Kidney (tissue), 14 donors: ENCODE measurements around the gene FBN1. TPM values are rescaled to one million over a fixed set of nuclear protein-coding genes. Genes with fewer than 3 reads are reported as not detected.

Experiments
- DNase-seq, 5 donors: peaks; one replicate each; pipeline ENCODE4 v3.0.0-alpha.2; 2013 to 2020
- FAIRE-seq: peaks from 2 replicates; lab custom pipeline; 2012; peaks lifted over from hg19 to GRCh38; lab: Jason Lieb, UNC
- H3K27ac ChIP-seq, 2 donors: one replicate each; pipeline ENCODE4 v1.7.0; 2013; ENCODE audit warnings: low read depth in 2 of 2, low read length in 2 of 2, inconsistent platforms in 1 of 2
- H3K27me3 ChIP-seq: one replicate; pipeline ENCODE4 v1.7.1; 2013; ENCODE audit warnings: low read length, inconsistent platforms; ENCODE audit not compliant: control insufficient read depth, insufficient read depth
- H3K36me3 ChIP-seq, 3 donors: one replicate each; pipeline versions ENCODE4 v1.7.0 to v1.7.1; 2013; ENCODE audit warnings: low read length in 3 of 3, control low read depth in 1 of 3, inconsistent platforms in 1 of 3; ENCODE audit not compliant: insufficient read depth in 3 of 3, control insufficient read depth in 2 of 3
- H3K4me1 ChIP-seq, 3 donors: one replicate each; pipeline versions ENCODE4 v1.7.0 to v1.7.1; 2013; ENCODE audit warnings: low read length in 3 of 3, inconsistent platforms in 1 of 3, low read depth in 1 of 3; ENCODE audit not compliant: control insufficient read depth in 2 of 3, insufficient read depth in 2 of 3
- H3K4me3 ChIP-seq, 3 donors: one replicate each; pipeline versions ENCODE4 v1.7.0 to v1.8.1; 2013; ENCODE audit warnings: low read length in 3 of 3, control low read depth in 1 of 3, inconsistent platforms in 1 of 3
- H3K9ac ChIP-seq, 3 donors: one replicate each; pipeline versions ENCODE4 v1.7.0 to v1.7.1; 2013; ENCODE audit warnings: low read length in 3 of 3, control low read depth in 1 of 3, inconsistent platforms in 1 of 3
- H3K9me3 ChIP-seq, 3 donors: one replicate each; pipeline versions ENCODE4 v1.7.0 to v1.7.1; 2013; ENCODE audit warnings: low read length in 3 of 3, control low read depth in 1 of 3, inconsistent platforms in 1 of 3; ENCODE audit not compliant: control insufficient read depth in 2 of 3, insufficient read depth in 1 of 3
- intact Hi-C: fragments of 100-400 bp; cut with DNase I; formaldehyde crosslinking; loops from one replicate; pipeline ENCODE4 v1.11.1; 2022
- polyA plus RNA-seq: library from polyadenylated mRNA; stranded (reverse); fragments of 350-450 nt; fragmentation: Illumina TruSeq; extraction: RNeasy Lipid Tissue Mini Kit (QIAGEN cat#74804); gene quantifications from one replicate; pipeline ENCODE4 v1.2.3, GENCODE V29; 2014; ENCODE audit warnings: low read depth, low replicate concordance; ENCODE audit not compliant: insufficient read depth
- total RNA-seq: library from RNA; stranded (reverse); fragmentation: NEBNext Ultra II Directional; extraction: Animal tissue kit (Norgen Biotek cat#: 25700); gene quantifications from one replicate; pipeline ENCODE4 v1.2.1, GENCODE V29; 2021
- TF ChIP-seq, protein P1 (sequence below): IDR thresholded peaks from 3 replicates; pipeline ENCODE4 v1.5.1; 2012; ENCODE audit warnings: mild to moderate bottlenecking, moderate library complexity, borderline replicate concordance; ENCODE audit not compliant: insufficient read depth; ENCODE audit errors: extremely low read depth
- donor health status: control.
- donor health status: control.
- donor health status: control.
- donor health status: control.
- donor health status: control.
- donor health status: DM: yes; HTN: yes; CAD: no.
- donor health status: Normal renal cell carcinoma (clear cell type).

Gene FBN1
- total and polyA plus RNA-seq, 2 donors from 2014 or later, result 2.4 to 30.8 TPM

GRCh38 chr15:48507416-48508065 lies 138.0 kb downstream of the FBN1 start:
- intact Hi-C loops, result no loop called here
- Histone ChIP-seq H3K9me3 (no peaks in the 10 kb centered on the region), H3K9ac (no peak overlapping the region), H3K27ac (no peak overlapping the region), H3K4me1 (no peaks in the 10 kb centered on the region), H3K4me3 (no peak overlapping the region), H3K36me3 (peaks cover 0 to 7% (median 2%) of the 10 kb centered on the region in 3 donors), H3K27me3 (no peaks in the 10 kb centered on the region)
- DNase-seq (peak in 3 of 5 donors; percentile 21 to 69 (median 38)), FAIRE-seq (no peak)
- TF ChIP-seq, protein P1, sequence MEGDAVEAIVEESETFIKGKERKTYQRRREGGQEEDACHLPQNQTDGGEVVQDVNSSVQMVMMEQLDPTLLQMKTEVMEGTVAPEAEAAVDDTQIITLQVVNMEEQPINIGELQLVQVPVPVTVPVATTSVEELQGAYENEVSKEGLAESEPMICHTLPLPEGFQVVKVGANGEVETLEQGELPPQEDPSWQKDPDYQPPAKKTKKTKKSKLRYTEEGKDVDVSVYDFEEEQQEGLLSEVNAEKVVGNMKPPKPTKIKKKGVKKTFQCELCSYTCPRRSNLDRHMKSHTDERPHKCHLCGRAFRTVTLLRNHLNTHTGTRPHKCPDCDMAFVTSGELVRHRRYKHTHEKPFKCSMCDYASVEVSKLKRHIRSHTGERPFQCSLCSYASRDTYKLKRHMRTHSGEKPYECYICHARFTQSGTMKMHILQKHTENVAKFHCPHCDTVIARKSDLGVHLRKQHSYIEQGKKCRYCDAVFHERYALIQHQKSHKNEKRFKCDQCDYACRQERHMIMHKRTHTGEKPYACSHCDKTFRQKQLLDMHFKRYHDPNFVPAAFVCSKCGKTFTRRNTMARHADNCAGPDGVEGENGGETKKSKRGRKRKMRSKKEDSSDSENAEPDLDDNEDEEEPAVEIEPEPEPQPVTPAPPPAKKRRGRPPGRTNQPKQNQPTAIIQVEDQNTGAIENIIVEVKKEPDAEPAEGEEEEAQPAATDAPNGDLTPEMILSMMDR, result peak; percentile 62

- Histone ChIP-seq H3K27me3 (no peaks in the 10 kb centered on the region), H3K27ac (no peak overlapping the region), H3K9ac (no peak overlapping the region), H3K4me1 (no peaks in the 10 kb centered on the region), H3K9me3 (no peaks in the 10 kb centered on the region), H3K36me3 (peaks cover 0 to 7% (median 2%) of the 10 kb centered on the region in 3 donors), H3K4me3 (no peak overlapping the region)
- FAIRE-seq, result no peak
- TF ChIP-seq, protein P1, result no peak
- DNase-seq, result no peak
- intact Hi-C loops, result no loop called here
These were observed 140.4 kb downstream of the FBN1 start for GRCh38 chr15:48505067-48505466.

DNA sequence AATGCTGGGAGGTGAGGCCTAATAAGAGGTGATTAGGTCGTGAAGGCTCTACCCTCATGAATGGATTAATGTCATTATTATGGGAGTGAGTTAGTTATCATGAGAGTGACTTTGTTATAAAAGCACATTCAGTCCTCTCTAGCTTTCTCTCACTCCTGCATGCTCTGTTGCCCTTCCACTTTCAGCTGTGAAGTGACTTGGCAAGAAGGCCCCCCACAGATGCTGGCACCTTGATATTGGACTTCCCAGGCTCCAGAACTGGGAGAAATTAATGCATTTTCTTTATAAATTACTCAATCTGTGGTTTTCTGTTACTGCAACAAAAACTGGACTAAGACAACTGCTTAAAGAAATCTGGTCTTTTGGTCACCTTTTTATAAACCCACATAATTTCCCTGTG lies 144.3 kb downstream of the FBN1 start:
- intact Hi-C loops, result no loop called here
- no peak overlapping the region for H3K9ac ChIP-seq
- H3K4me3 ChIP-seq, result no peak overlapping the region
- H3K27me3 ChIP-seq, result no peaks in the 10 kb centered on the region
- H3K9me3 ChIP-seq, result no peaks in the 10 kb centered on the region
- H3K4me1 ChIP-seq, result no peaks in the 10 kb centered on the region
- H3K27ac ChIP-seq, result no peak overlapping the region
- FAIRE-seq, result no peak
- TF ChIP-seq, protein P1, result no peak
- H3K36me3 ChIP-seq, result peaks cover 0 to 7% (median 2%) of the 10 kb centered on the region in 3 donors
- no peak for DNase-seq
